Small intestine (tissue), 7 donors: ENCODE results near the gene CA4. TPM values are rescaled to one million over a fixed set of nuclear protein-coding genes. Genes with fewer than 3 reads are reported as not detected.

ENCODE experiments used
- DNase-seq, 2 donors: peaks; one replicate each; pipeline versions ENCODE4 v3.0.0 to v3.0.0-alpha.2; 2013
- FAIRE-seq: peaks from 2 replicates; lab custom pipeline; 2012; peaks lifted over from hg19 to GRCh38; lab: Jason Lieb, UNC
- H3K27ac ChIP-seq, 3 donors: one replicate each; pipeline ENCODE4 v1.5.1; 2013; ENCODE audit warnings: low read length in 2 of 3, mild to moderate bottlenecking in 2 of 3, control low read depth in 1 of 3, inconsistent platforms in 1 of 3, low read depth in 1 of 3, moderate library complexity in 1 of 3
- H3K27me3 ChIP-seq, 3 donors: one replicate each; pipeline ENCODE4 v1.6.1; 2013; ENCODE audit warnings: low read length in 3 of 3, inconsistent platforms in 1 of 3; ENCODE audit not compliant: control insufficient read depth in 3 of 3, insufficient read depth in 3 of 3
- H3K36me3 ChIP-seq, 3 donors: one replicate each; pipeline ENCODE4 v1.6.1; 2013; ENCODE audit warnings: low read length in 3 of 3, inconsistent platforms in 1 of 3, low read depth in 1 of 3, mild to moderate bottlenecking in 1 of 3, moderate library complexity in 1 of 3; ENCODE audit not compliant: control insufficient read depth in 3 of 3, insufficient read depth in 2 of 3
- H3K4me1 ChIP-seq, 3 donors: one replicate each; pipeline ENCODE4 v1.6.1; 2013; ENCODE audit warnings: low read length in 2 of 3, inconsistent platforms in 1 of 3, low read depth in 1 of 3, mild to moderate bottlenecking in 1 of 3, moderate library complexity in 1 of 3; ENCODE audit not compliant: control insufficient read depth in 3 of 3, insufficient read depth in 2 of 3
- H3K4me3 ChIP-seq, 3 donors: one replicate each; pipeline ENCODE4 v1.5.1; 2013; ENCODE audit warnings: low read length in 3 of 3, control low read depth in 1 of 3, inconsistent platforms in 1 of 3, low read depth in 1 of 3, mild to moderate bottlenecking in 1 of 3, moderate library complexity in 1 of 3
- H3K9me3 ChIP-seq, 2 donors: one replicate each; pipeline ENCODE4 v1.6.1; 2013; ENCODE audit warnings: low read depth in 1 of 2, low read length in 1 of 2; ENCODE audit not compliant: control insufficient read depth in 2 of 2, insufficient read depth in 1 of 2
- WGBS, 3 donors: extraction: QIAGEN DNeasy Blood & Tissue Kit; methylation state at CpG; one replicate each; pipeline ENCODE4 v1.1.7; 2013; 5-methylcytosine and 5-hydroxymethylcytosine counted together
- polyA plus RNA-seq, 4 donors: library from polyadenylated mRNA; stranded (reverse) in 3 of 4; unstranded in 1 of 4; fragments of 200-250 nt in 3 of 4; fragments of 120-200 nt in 1 of 4; gene quantifications; one replicate each; pipeline versions ENCODE4 v1.2.1 to v1.2.3, GENCODE V29; 2013
- donor health status: healthy with polysubstance abuse.
- donor health status: control.
- donor health status: control.
- donor health status: Bipolar disorder and iron deficiency.
- donor health status: healthy.

Gene CA4
- polyA plus RNA-seq, 4 donors: 3.6 to 11.7 TPM; not detected in 2

- Histone ChIP-seq H3K27ac (no peak overlapping the region), H3K27me3 (peaks cover 0 to 40% (median 11%) of the 10 kb centered on the region in 3 donors), H3K36me3 (no peaks in the 10 kb centered on the region), H3K4me3 (no peak overlapping the region), H3K4me1 (peaks cover 0 to 7% (median 0%) of the 10 kb centered on the region in 3 donors), H3K9me3 (no peaks in the 10 kb centered on the region)
- DNase-seq: no peak
- no peak for FAIRE-seq
- WGBS, 3 donors: 52 to 68% (median 53%) methylated on average over 3 of the region's 3 CpGs
These were observed 5.6 kb downstream of the CA4 start for GRCh38 chr17:60155427-60155814.

- DNase-seq (no peak), FAIRE-seq (no peak)
- no peaks in the 10 kb centered on the region for H3K9me3 ChIP-seq
- H3K36me3 ChIP-seq: no peaks in the 10 kb centered on the region
- peaks cover 0 to 4% (median 0%) of the 10 kb centered on the region in 3 donors for H3K4me1 ChIP-seq
- peaks cover 0 to 38% (median 11%) of the 10 kb centered on the region in 3 donors for H3K27me3 ChIP-seq
- H3K27ac ChIP-seq: no peak overlapping the region
- H3K4me3 ChIP-seq: no peak overlapping the region
- 65 to 72% (median 67%) methylated on average over 9 of the region's 9 CpGs for WGBS, 3 donors
These were observed 6.0 kb downstream of the CA4 start for GRCh38 chr17:60155815-60156214.

GRCh38 chr17:60156746-60157145 lies 7.0 kb downstream of the CA4 start:
- FAIRE-seq: no peak

GRCh38 chr17:60157487-60158040 lies 7.8 kb downstream of the CA4 start:
- no peaks in the 10 kb centered on the region for H3K9me3 ChIP-seq
- H3K4me3 ChIP-seq: no peak overlapping the region
- DNase-seq (no peak), FAIRE-seq (no peak)
- no peaks in the 10 kb centered on the region for H3K4me1 ChIP-seq
- WGBS, 3 donors: 71 to 79% (median 76%) methylated on average over 17 to 18 of the region's 18 CpGs
- H3K27ac ChIP-seq: no peak overlapping the region
- no peaks in the 10 kb centered on the region for H3K36me3 ChIP-seq
- H3K27me3 ChIP-seq: peaks cover 0 to 27% (median 2%) of the 10 kb centered on the region in 3 donors

More at GRCh38 chr17:60156746-60157145, 7.0 kb downstream of the CA4 start:
- H3K4me1 ChIP-seq: no peaks in the 10 kb centered on the region
- H3K9me3 ChIP-seq: no peaks in the 10 kb centered on the region
- no peak overlapping the region for H3K27ac ChIP-seq
- DNase-seq: no peak
- 72 to 81% (median 81%) methylated on average over 8 of the region's 8 CpGs for WGBS, 3 donors
- peaks cover 0 to 30% (median 5%) of the 10 kb centered on the region in 3 donors for H3K27me3 ChIP-seq
- no peak overlapping the region for H3K4me3 ChIP-seq
- H3K36me3 ChIP-seq: no peaks in the 10 kb centered on the region

GRCh38 chr17:60158751-60159478 lies 9.1 kb downstream of the CA4 start:
- FAIRE-seq: no peak
- Histone ChIP-seq H3K9me3 (no peaks in the 10 kb centered on the region), H3K27me3 (peaks cover 0 to 21% (median 2%) of the 10 kb centered on the region in 3 donors), H3K4me1 (peaks cover 0 to 4% (median 0%) of the 10 kb centered on the region in 3 donors), H3K36me3 (no peaks in the 10 kb centered on the region), H3K4me3 (no peak overlapping the region), H3K27ac (no peak overlapping the region)
- WGBS, 3 donors: 31 to 49% (median 36%) methylated on average over 18 to 19 of the region's 19 CpGs
- DNase-seq: no peak

GRCh38 chr17:60159479-60159866 lies 9.7 kb downstream of the CA4 start:
- no peak for FAIRE-seq

GRCh38 chr17:60160829-60161501 lies 11.2 kb downstream of the CA4 start:
- FAIRE-seq: no peak
- DNase-seq: no peak
- Histone ChIP-seq H3K36me3 (no peaks in the 10 kb centered on the region), H3K27ac (no peak overlapping the region), H3K27me3 (peaks cover 0 to 21% (median 2%) of the 10 kb centered on the region in 3 donors), H3K4me1 (peaks cover 0 to 4% (median 0%) of the 10 kb centered on the region in 3 donors), H3K9me3 (no peaks in the 10 kb centered on the region), H3K4me3 (no peak overlapping the region)
- WGBS, 3 donors: 61 to 68% (median 64%) methylated on average over 10 of the region's 10 CpGs

More at GRCh38 chr17:60159479-60159866, 9.7 kb downstream of the CA4 start:
- H3K27me3 ChIP-seq: peaks cover 0 to 21% (median 2%) of the 10 kb centered on the region in 3 donors
- no peaks in the 10 kb centered on the region for H3K9me3 ChIP-seq
- H3K36me3 ChIP-seq: no peaks in the 10 kb centered on the region
- no peak overlapping the region for H3K27ac ChIP-seq
- no peak overlapping the region for H3K4me3 ChIP-seq
- WGBS, 3 donors: 74 to 78% (median 75%) methylated on average over 6 of the region's 6 CpGs
- no peak for DNase-seq
- peaks cover 0 to 4% (median 0%) of the 10 kb centered on the region in 3 donors for H3K4me1 ChIP-seq

- WGBS, 3 donors: 41 to 48% (median 43%) methylated on average over 15 to 17 of the region's 17 CpGs
- Histone ChIP-seq H3K27me3 (peaks cover 0 to 21% (median 2%) of the 10 kb centered on the region in 3 donors), H3K9me3 (no peaks in the 10 kb centered on the region), H3K4me1 (peaks cover 0 to 4% (median 0%) of the 10 kb centered on the region in 3 donors), H3K4me3 (no peak overlapping the region), H3K36me3 (no peaks in the 10 kb centered on the region), H3K27ac (no peak overlapping the region)
- DNase-seq (no peak), FAIRE-seq (no peak)
These were observed 12.0 kb downstream of the CA4 start for GRCh38 chr17:60161598-60162330.
